Vagina (tissue), 2 donors: ENCODE results near the gene BSPRY. TPM values are rescaled to one million over a fixed set of nuclear protein-coding genes. Genes with fewer than 3 reads are reported as not detected.

Experiments used
- DNase-seq, 2 donors: peaks; one replicate each; pipeline ENCODE4 v3.0.0-alpha.2; 2017; ENCODE audit errors: extremely low spot score in 2 of 2
- H3K27ac ChIP-seq: fragments of 200-600 bp; sonication (generic); one replicate; pipeline ENCODE4 v1.5.1; 2019
- H3K27me3 ChIP-seq: fragments of 200-600 bp; sonication (generic); one replicate; pipeline ENCODE4 v1.5.1; 2019
- H3K36me3 ChIP-seq, 2 donors: fragments of 200-600 bp; sonication (generic); one replicate each; pipeline ENCODE4 v1.5.1; 2017 to 2019
- H3K4me1 ChIP-seq: fragments of 200-600 bp; sonication (generic); one replicate; pipeline ENCODE4 v1.5.1; 2019
- H3K4me3 ChIP-seq, 2 donors: fragments of 200-600 bp; sonication (generic); 1 replicate in 1 of 2; 2 replicates in 1 of 2; pipeline ENCODE4 v1.5.1; 2016 to 2019
- H3K9me3 ChIP-seq: fragments of 200-600 bp; sonication (generic); one replicate; pipeline ENCODE4 v1.5.1; 2019
- CTCF ChIP-seq, 3 experiments: fragments of 450-650 bp in 2 of 3; fragments of 200-600 bp in 1 of 3; sonication (generic) in 1 of 3; IDR thresholded peaks; one replicate each; pipeline ENCODE4 v1.5.1; 2017 to 2019; ENCODE audit warnings: antibody characterized with exemption in 3 of 3, mild to moderate bottlenecking in 2 of 3, moderate library complexity in 2 of 3
- POLR2A ChIP-seq, 2 donors: fragments of 450-650 bp; IDR thresholded peaks; one replicate each; pipeline ENCODE4 v1.6.1; 2017; ENCODE audit warnings: antibody characterized with exemption in 2 of 2, mild to moderate bottlenecking in 2 of 2, moderate library complexity in 2 of 2
- POLR2AphosphoS5 ChIP-seq, 2 donors: sonication (generic); formaldehyde crosslinking; IDR thresholded peaks; one replicate each; pipeline ENCODE4 v1.9.0; 2017; ENCODE audit warnings: antibody characterized with exemption in 2 of 2, mild to moderate bottlenecking in 2 of 2, low read depth in 1 of 2; ENCODE audit not compliant: insufficient read depth in 1 of 2
- intact Hi-C: fragments of 100-400 bp; cut with DNase I; formaldehyde crosslinking; loops from one replicate; pipeline ENCODE4 v1.15.1; 2023
- total RNA-seq: library from RNA; depleted of rRNA; stranded (reverse); fragments of >200 nt; gene quantifications from one replicate; pipeline ENCODE4 v1.2.3, GENCODE V29; 2016

Gene BSPRY
- total RNA-seq, 1 donor from 2014 or later = 3.9 TPM

- no peaks in the 10 kb centered on the region for H3K27me3 ChIP-seq
- H3K27ac ChIP-seq = no peak overlapping the region
- H3K36me3 ChIP-seq = no peaks in the 10 kb centered on the region
- H3K9me3 ChIP-seq = no peaks in the 10 kb centered on the region
- DNase-seq = no peak
- intact Hi-C loops = no loop called here
- H3K4me1 ChIP-seq = no peaks in the 10 kb centered on the region
- H3K4me3 ChIP-seq = no peak overlapping the region
- TF ChIP-seq POLR2A (IDR thresholded peaks at IDR 0.05) (no peak), CTCF (IDR thresholded peaks at IDR 0.05) (no peak), POLR2AphosphoS5 (IDR thresholded peaks at IDR 0.05; ENCODE audit: insufficient read depth in 1 of 2, low read depth in 1 of 2) (no peak)
These were observed 34.1 kb upstream of the BSPRY start for GRCh38 chr9:113315231-113315630.

- no peaks in the 10 kb centered on the region for H3K27me3 ChIP-seq
- TF ChIP-seq POLR2A (IDR thresholded peaks at IDR 0.05) (no peak), CTCF (IDR thresholded peaks at IDR 0.05) (no peak), POLR2AphosphoS5 (IDR thresholded peaks at IDR 0.05; ENCODE audit: insufficient read depth in 1 of 2, low read depth in 1 of 2) (no peak)
- no peak overlapping the region for H3K4me3 ChIP-seq
- DNase-seq = no peak
- H3K4me1 ChIP-seq = no peaks in the 10 kb centered on the region
- H3K9me3 ChIP-seq = no peaks in the 10 kb centered on the region
- no peak overlapping the region for H3K27ac ChIP-seq
- intact Hi-C loops = no loop called here
- H3K36me3 ChIP-seq = peaks cover 0 to 2% of the 10 kb centered on the region in 2 donors
These were observed 33.3 kb upstream of the BSPRY start for GRCh38 chr9:113316030-113316429.

- TF ChIP-seq POLR2AphosphoS5 (IDR thresholded peaks at IDR 0.05; ENCODE audit: insufficient read depth in 1 of 2, low read depth in 1 of 2) (no peak), POLR2A (IDR thresholded peaks at IDR 0.05) (no peak), CTCF (IDR thresholded peaks at IDR 0.05) (no peak)
- Histone ChIP-seq H3K4me1 (no peaks in the 10 kb centered on the region), H3K27me3 (no peaks in the 10 kb centered on the region), H3K36me3 (peaks cover 0 to 6% of the 10 kb centered on the region in 2 donors), H3K27ac (no peak overlapping the region), H3K9me3 (no peaks in the 10 kb centered on the region), H3K4me3 (no peak overlapping the region)
- no peak for DNase-seq
- intact Hi-C loops = no loop called here
These were observed 31.6 kb upstream of the BSPRY start for GRCh38 chr9:113317777-113318176.

- H3K27ac ChIP-seq = no peak overlapping the region
- TF ChIP-seq POLR2A (IDR thresholded peaks at IDR 0.05) = no peak
- TF ChIP-seq POLR2AphosphoS5 (IDR thresholded peaks at IDR 0.05; ENCODE audit: insufficient read depth in 1 of 2, low read depth in 1 of 2) = no peak
- TF ChIP-seq CTCF (IDR thresholded peaks at IDR 0.05) = no peak
- no peak for DNase-seq
- H3K36me3 ChIP-seq = peaks cover 0 to 6% of the 10 kb centered on the region in 2 donors
- H3K9me3 ChIP-seq = no peaks in the 10 kb centered on the region
- intact Hi-C loops = no loop called here
- no peaks in the 10 kb centered on the region for H3K27me3 ChIP-seq
- H3K4me3 ChIP-seq = no peak overlapping the region
- H3K4me1 ChIP-seq = no peaks in the 10 kb centered on the region
These were observed 30.3 kb upstream of the BSPRY start for GRCh38 chr9:113319054-113319453.

- intact Hi-C loops = no loop called here
- Histone ChIP-seq H3K4me3 (no peak overlapping the region), H3K4me1 (no peaks in the 10 kb centered on the region), H3K27ac (no peak overlapping the region), H3K36me3 (peaks cover 0 to 6% of the 10 kb centered on the region in 2 donors), H3K27me3 (no peaks in the 10 kb centered on the region), H3K9me3 (no peaks in the 10 kb centered on the region)
- no peak for DNase-seq
- TF ChIP-seq POLR2A (IDR thresholded peaks at IDR 0.05) = no peak
- TF ChIP-seq CTCF (IDR thresholded peaks at IDR 0.05) = no peak
- TF ChIP-seq POLR2AphosphoS5 (IDR thresholded peaks at IDR 0.05; ENCODE audit: insufficient read depth in 1 of 2, low read depth in 1 of 2) = no peak
These were observed 29.3 kb upstream of the BSPRY start for GRCh38 chr9:113320051-113320450.
